ENCODE data around the gene AFF1.

GRCh38 chr4:87054900-87055299, 120.1 kb downstream of the AFF1 start:
- no peak for TF ChIP-seq POLR2A (IDR thresholded peaks at IDR 0.05; ENCODE audit: low read length)
- TF ChIP-seq GATA1 (IDR thresholded peaks at IDR 0.05; ENCODE audit: low read depth, low read length) = no peak

All from erythroblast (primary cell).